K562 (cell line): ENCODE measurements around the gene CENPC. TPM values are rescaled to one million over a fixed set of nuclear protein-coding genes. Genes with fewer than 3 reads are reported as not detected.
"Not testable (repeated sequence)": the region's sequence is repeated elsewhere in the genome, so short reads cannot be mapped to it uniquely, and the experiment has no call there.

Source experiments
- ATAC-seq: fragments of 200-7000 bp; cut with Tn5 transposase; 3 replicates; pipeline ENCODE4 v1.9.1; 2020; ENCODE audit warnings: moderate library complexity
- BruUV-seq: library from RNA; stranded (reverse); fragments of 400-500 nt; replicated peaks from 2 replicates; lab custom pipeline; 2021; lab: Mats Ljungman, UMichigan
- CTCF ChIA-PET: fragments of 300-600 bp; formaldehyde crosslinking; extraction: SDS; loops from one replicate; lab custom pipeline; 2021; ENCODE audit warnings: low intra/inter-chr PET ratio; lab: Yijun Ruan, JAX
- POLR2A ChIA-PET: fragments of 300-600, 350-650 bp; sonication (Branson Sonifier 250); formaldehyde crosslinking; extraction: SDS; loops from one replicate; lab custom pipeline; 2021; ENCODE audit warnings: antibody characterized with exemption, inconsistent platforms; lab: Yijun Ruan, JAX
- DNase-seq, 4 experiments: peaks; one replicate each; pipeline versions ENCODE4 v3.0.0 to v3.0.0-alpha.2; 2011 to 2018; ENCODE audit warnings: low spot score in 3 of 4, mixed read lengths in 3 of 4; ENCODE audit errors: extremely low read depth in 1 of 4
- FAIRE-seq: peaks from 2 replicates; lab custom pipeline; 2011; peaks lifted over from hg19 to GRCh38; lab: Jason Lieb, UNC
- H2AFZ ChIP-seq: 2 replicates; pipeline ENCODE4 v1.6.0; 2011; ENCODE audit warnings: low read depth, low read length, control low read depth, inconsistent platforms
- H3K27ac ChIP-seq: fragments of 200-600 bp; 3 replicates; pipeline ENCODE4 v1.8.0; 2011; ENCODE audit warnings: low read depth, mild to moderate bottlenecking, control low read depth, inconsistent platforms, low read length, moderate library complexity, mixed read lengths; ENCODE audit errors: extremely low read depth
- H3K27me3 ChIP-seq, 2 experiments: fragments of 300-600 bp in 1 of 2; 2 replicates in 1 of 2; 3 replicates in 1 of 2; pipeline versions ENCODE4 v1.6.0 to v1.8.0; 2011; ENCODE audit warnings: inconsistent platforms in 2 of 2, low read length in 2 of 2, mild to moderate bottlenecking in 1 of 2, mixed read lengths in 1 of 2, moderate library complexity in 1 of 2; ENCODE audit not compliant: control insufficient read depth in 2 of 2, insufficient read depth in 2 of 2
- H3K36me3 ChIP-seq: fragments of 300-600 bp; 3 replicates; pipeline ENCODE4 v1.8.0; 2011; ENCODE audit warnings: mild to moderate bottlenecking, low read length, inconsistent platforms; ENCODE audit not compliant: control insufficient read depth, insufficient read depth
- H3K4me1 ChIP-seq, 2 experiments: fragments of 200-600 bp in 1 of 2; replicated peaks in 1 of 2; 2 replicates in 1 of 2; 3 replicates in 1 of 2; pipeline versions ENCODE4 v1.5.1 to v1.8.0; 2011; ENCODE audit warnings: inconsistent platforms in 2 of 2, low read length in 2 of 2, mild to moderate bottlenecking in 1 of 2, mixed read lengths in 1 of 2, moderate library complexity in 1 of 2; ENCODE audit not compliant: control insufficient read depth in 2 of 2, insufficient read depth in 2 of 2
- H3K4me2 ChIP-seq: 2 replicates; pipeline ENCODE4 v1.6.1; 2011; ENCODE audit warnings: low read length, control low read depth, inconsistent platforms, mixed read lengths; ENCODE audit not compliant: insufficient read depth
- H3K4me3 ChIP-seq: fragments of 200-600 bp; sonication (generic), shearing (Covaris generic); 2 replicates; pipeline ENCODE4 v1.5.1; 2016; ENCODE audit warnings: control low read depth, inconsistent platforms
- H3K79me2 ChIP-seq: fragments of 200-600 bp; 3 replicates; pipeline ENCODE4 v1.8.0; 2011; ENCODE audit warnings: low read length, inconsistent platforms; ENCODE audit not compliant: control insufficient read depth, insufficient read depth
- H3K9ac ChIP-seq, 2 experiments: 2 replicates each; pipeline versions ENCODE4 v1.6.0 to v1.6.1; 2011; ENCODE audit warnings: low read depth in 2 of 2, low read length in 2 of 2, control low read depth in 1 of 2, inconsistent platforms in 1 of 2, mild to moderate bottlenecking in 1 of 2, mixed read lengths in 1 of 2; ENCODE audit not compliant: insufficient read depth in 1 of 2
- H3K9me1 ChIP-seq: one replicate; pipeline ENCODE4 v1.6.0; 2011; ENCODE audit warnings: inconsistent platforms, mild to moderate bottlenecking, low read length, moderate library complexity; ENCODE audit not compliant: control insufficient read depth, insufficient read depth
- H3K9me3 ChIP-seq: replicated peaks from 2 replicates; pipeline ENCODE4 v1.5.1; 2011; ENCODE audit warnings: low read depth, low read length, inconsistent platforms; ENCODE audit not compliant: control insufficient read depth, insufficient read depth
- H4K20me1 ChIP-seq: replicated peaks from 2 replicates; pipeline ENCODE4 v1.6.1; 2011; ENCODE audit warnings: low read length, inconsistent platforms, mixed read lengths; ENCODE audit not compliant: control insufficient read depth, insufficient read depth
- ATF7 ChIP-seq: fragments of 450-650 bp; IDR thresholded peaks from 2 replicates; pipeline ENCODE4 v1.7.1; 2014; ENCODE audit warnings: mild to moderate bottlenecking, moderate library complexity
- ZNF175 ChIP-seq: fragments of 200-800 bp; sonication (Bioruptor generic); IDR thresholded peaks from 2 replicates; pipeline ENCODE4 v1.6.1; 2016; ENCODE audit warnings: low read depth, mild to moderate bottlenecking, missing genetic modification characterization, missing compliant biosample characterization
- ZNF197 ChIP-seq: fragments of 200-800 bp; sonication (Bioruptor generic); IDR thresholded peaks from 2 replicates; pipeline ENCODE4 v1.6.1; 2016; ENCODE audit warnings: low read depth, missing genetic modification characterization, missing compliant biosample characterization
- WGBS: fragments of 100-300 bp; shearing (Covaris generic); methylation state at CpG from one replicate; pipeline ENCODE4 v1.1.6; 2016; ENCODE audit warnings: low coverage, mixed read lengths; ENCODE audit not compliant: insufficient coverage; ENCODE audit errors: missing lambda C conversion rate; 5-methylcytosine and 5-hydroxymethylcytosine counted together
- in situ Hi-C: fragments of 300-500 bp; cut with MboI; formaldehyde crosslinking; loops from 4 replicates; pipeline ENCODE4 v1.15.0; 2018; ENCODE audit warnings: inconsistent platforms, mixed read lengths
- intact Hi-C: fragments of 100-400 bp; cut with micrococcal nuclease; formaldehyde crosslinking; loops from 2 replicates; pipeline ENCODE4 v1.14.2; 2022
- polyA plus RNA-seq, 8 experiments: library from polyadenylated mRNA; depleted of rRNA in 4 of 8; stranded (reverse) in 5 of 8; unstranded in 3 of 8; fragments of >200 nt; fragmentation: Nextera tagmentation in 2 of 8; fragmentation: Illumina TruSeq in 1 of 8; extraction: Ambion mirVana in 2 of 8; extraction: Trizol in 1 of 8; gene quantifications; 2 replicates each; pipeline versions ENCODE4 v1.2.1 to v1.2.3, GENCODE V29; 2011 to 2014; ENCODE audit warnings: inconsistent platforms in 1 of 8, missing spikeins in 1 of 8
- total RNA-seq, 7 experiments: library from RNA; depleted of rRNA in 6 of 7; stranded (reverse); fragments of >200 nt in 6 of 7; fragmentation: Illumina TruSeq in 2 of 7; extraction: Trizol in 2 of 7; gene quantifications; 2 replicates each; pipeline versions ENCODE4 v1.2.1 to v1.2.3, GENCODE V29; 2011 to 2021; ENCODE audit warnings: low replicate concordance in 1 of 7
- TF ChIP-seq, protein P1 (sequence below): fragments of 450-650 bp; IDR thresholded peaks from 2 replicates; pipeline ENCODE4 v1.6.1; 2016; ENCODE audit warnings: antibody characterized with exemption
- TF ChIP-seq, protein P2 (sequence below), 2 experiments: fragments of 450-650 bp in 1 of 2; sonication (generic) in 1 of 2; formaldehyde crosslinking in 1 of 2; IDR thresholded peaks; 2 replicates each; pipeline versions ENCODE4 v1.7.1 to v1.9.0; 2016 to 2022; ENCODE audit warnings: inconsistent platforms in 1 of 2, mild to moderate bottlenecking in 1 of 2, missing genetic modification reagents in 1 of 2
- TF ChIP-seq, protein P3 (sequence below), 2 experiments: fragments of 450-650 bp in 1 of 2; sonication (generic) in 1 of 2; formaldehyde crosslinking in 1 of 2; IDR thresholded peaks in 1 of 2; conservative IDR thresholded peaks in 1 of 2; 2 replicates each; pipeline versions ENCODE4 v1.6.1 to v1.8.1; 2016 to 2023; ENCODE audit warnings: mild to moderate bottlenecking in 2 of 2, moderate library complexity in 2 of 2, inconsistent platforms in 1 of 2, missing genetic modification reagents in 1 of 2

The CENPC gene
- total and polyA plus RNA-seq, 9 of the 15 experiments (the other 6 are each of a cell fraction or from before 2014, with no cell fraction given) = 18.1 to 48.5 (median 30.8) TPM

DNA sequence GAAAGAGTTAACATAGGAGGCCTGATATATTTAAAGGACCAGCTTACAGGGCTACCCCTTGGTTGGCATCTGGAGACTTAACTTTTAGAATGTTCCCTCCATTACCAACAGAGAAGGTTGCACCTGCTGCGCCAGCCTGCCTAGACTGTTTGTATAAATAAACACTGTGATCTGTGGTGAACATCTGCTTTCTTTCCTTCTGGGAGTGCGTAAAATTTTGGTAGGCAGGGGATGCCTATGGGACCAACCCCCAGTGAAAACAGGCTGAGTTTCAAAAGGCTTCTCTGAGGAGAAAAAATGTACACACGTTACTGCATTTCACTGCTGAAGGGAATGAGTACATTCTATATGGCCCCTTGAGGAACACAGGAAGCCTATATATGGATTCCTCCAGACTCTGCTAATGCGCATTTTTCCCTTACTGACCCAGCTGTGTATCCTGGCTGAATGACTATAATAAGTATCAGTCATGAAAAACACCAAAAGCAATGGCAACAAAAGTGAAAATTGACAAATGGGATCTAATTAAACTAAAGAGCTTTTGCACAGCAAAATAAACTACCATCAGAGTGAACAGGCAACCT is 13.8 kb downstream of the CENPC start (continued):
- TF ChIP-seq, protein P1, sequence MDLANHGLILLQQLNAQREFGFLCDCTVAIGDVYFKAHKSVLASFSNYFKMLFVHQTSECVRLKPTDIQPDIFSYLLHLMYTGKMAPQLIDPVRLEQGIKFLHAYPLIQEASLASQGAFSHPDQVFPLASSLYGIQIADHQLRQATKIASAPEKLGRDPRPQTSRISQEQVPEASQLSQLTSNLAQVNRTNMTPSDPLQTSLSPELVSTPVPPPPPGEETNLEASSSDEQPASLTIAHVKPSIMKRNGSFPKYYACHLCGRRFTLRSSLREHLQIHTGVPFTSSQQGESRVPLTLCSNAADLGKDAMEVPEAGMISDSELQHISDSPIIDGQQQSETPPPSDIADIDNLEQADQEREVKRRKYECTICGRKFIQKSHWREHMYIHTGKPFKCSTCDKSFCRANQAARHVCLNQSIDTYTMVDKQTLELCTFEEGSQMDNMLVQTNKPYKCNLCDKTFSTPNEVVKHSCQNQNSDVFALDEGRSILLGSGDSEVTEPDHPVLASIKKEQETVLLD = no peak
- TF ChIP-seq ZNF197 (CRISPR knock-in tag) = no peak

DNA sequence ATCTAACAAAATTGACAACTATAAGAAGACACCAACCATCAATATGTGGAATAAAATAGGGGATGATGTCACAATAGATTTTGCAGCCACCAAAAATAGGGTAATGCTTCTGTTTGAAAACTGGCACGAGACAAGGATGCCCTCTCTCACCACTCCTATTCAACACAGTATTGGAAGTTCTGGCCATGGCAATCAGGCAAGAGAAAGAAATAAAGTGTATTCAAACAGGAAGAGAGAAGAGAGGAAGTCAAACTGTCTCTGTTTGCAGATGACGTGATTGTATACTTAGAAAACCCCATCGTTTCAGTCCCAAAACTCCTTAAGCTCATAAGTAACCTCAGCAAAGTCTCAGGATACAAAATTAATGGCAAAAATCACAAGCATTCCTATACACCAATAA is 21.2 kb downstream of the CENPC start:
- intact Hi-C loops, H3K4me3 ChIP-seq, BruUV-seq, H4K20me1 ChIP-seq, DNase-seq, H3K9me1 ChIP-seq, CTCF ChIA-PET, H3K9me3 ChIP-seq, H3K27me3 ChIP-seq, ATAC-seq, H2AFZ ChIP-seq, in situ Hi-C loops, H3K4me2 ChIP-seq: not testable (repeated sequence)
- peak; percentile 52 for FAIRE-seq
- POLR2A ChIA-PET = interaction anchor here (1.5 kb wide), 2 partner anchors 11 to 19 kb away, joined by 5 to 9 read pairs; no protein-coding TSS in a partner anchor
- Histone ChIP-seq H3K36me3 (peaks cover 46% of the 10 kb centered on the region; the same call in 2 of the 3 replicates), H3K9ac (peak overlapping the region in 1 of 2 experiments; percentile 74; a peak in 1 of 4 replicates), H3K27ac (peak overlapping the region; percentile 97), H3K79me2 (peaks cover 87% of the 10 kb centered on the region), H3K4me1 (peaks cover 9 to 32% of the 10 kb centered on the region in 2 experiments; a peak in 3 of 5 replicates)
- 45% methylated on average over 3 of the region's 3 CpGs for WGBS
- TF ChIP-seq, protein P2, sequence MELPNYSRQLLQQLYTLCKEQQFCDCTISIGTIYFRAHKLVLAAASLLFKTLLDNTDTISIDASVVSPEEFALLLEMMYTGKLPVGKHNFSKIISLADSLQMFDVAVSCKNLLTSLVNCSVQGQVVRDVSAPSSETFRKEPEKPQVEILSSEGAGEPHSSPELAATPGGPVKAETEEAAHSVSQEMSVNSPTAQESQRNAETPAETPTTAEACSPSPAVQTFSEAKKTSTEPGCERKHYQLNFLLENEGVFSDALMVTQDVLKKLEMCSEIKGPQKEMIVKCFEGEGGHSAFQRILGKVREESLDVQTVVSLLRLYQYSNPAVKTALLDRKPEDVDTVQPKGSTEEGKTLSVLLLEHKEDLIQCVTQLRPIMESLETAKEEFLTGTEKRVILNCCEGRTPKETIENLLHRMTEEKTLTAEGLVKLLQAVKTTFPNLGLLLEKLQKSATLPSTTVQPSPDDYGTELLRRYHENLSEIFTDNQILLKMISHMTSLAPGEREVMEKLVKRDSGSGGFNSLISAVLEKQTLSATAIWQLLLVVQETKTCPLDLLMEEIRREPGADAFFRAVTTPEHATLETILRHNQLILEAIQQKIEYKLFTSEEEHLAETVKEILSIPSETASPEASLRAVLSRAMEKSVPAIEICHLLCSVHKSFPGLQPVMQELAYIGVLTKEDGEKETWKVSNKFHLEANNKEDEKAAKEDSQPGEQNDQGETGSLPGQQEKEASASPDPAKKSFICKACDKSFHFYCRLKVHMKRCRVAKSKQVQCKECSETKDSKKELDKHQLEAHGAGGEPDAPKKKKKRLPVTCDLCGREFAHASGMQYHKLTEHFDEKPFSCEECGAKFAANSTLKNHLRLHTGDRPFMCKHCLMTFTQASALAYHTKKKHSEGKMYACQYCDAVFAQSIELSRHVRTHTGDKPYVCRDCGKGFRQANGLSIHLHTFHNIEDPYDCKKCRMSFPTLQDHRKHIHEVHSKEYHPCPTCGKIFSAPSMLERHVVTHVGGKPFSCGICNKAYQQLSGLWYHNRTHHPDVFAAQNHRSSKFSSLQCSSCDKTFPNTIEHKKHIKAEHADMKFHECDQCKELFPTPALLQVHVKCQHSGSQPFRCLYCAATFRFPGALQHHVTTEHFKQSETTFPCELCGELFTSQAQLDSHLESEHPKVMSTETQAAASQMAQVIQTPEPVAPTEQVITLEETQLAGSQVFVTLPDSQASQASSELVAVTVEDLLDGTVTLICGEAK (IDR thresholded peaks at IDR 0.05) = peak; percentile 70
- TF ChIP-seq, protein P2 (CRISPR knock-in tag; IDR thresholded peaks at IDR 0.05) = not testable (repeated sequence)
- TF ChIP-seq ATF7 (peak; percentile 69), ZNF175 (0 out of 2 replicates have a peak, but pooled peaks have one; percentile 6)
- TF ChIP-seq, protein P3, sequence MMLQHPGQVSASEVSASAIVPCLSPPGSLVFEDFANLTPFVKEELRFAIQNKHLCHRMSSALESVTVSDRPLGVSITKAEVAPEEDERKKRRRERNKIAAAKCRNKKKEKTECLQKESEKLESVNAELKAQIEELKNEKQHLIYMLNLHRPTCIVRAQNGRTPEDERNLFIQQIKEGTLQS (IDR thresholded peaks at IDR 0.05) = peak; percentile 25
- TF ChIP-seq, protein P3 (CRISPR knock-in tag; conservative IDR thresholded peaks at IDR 0.05) = not testable (repeated sequence)
